ENCODE data around the gene FAM114A2.

The FAM114A2 gene

DNA sequence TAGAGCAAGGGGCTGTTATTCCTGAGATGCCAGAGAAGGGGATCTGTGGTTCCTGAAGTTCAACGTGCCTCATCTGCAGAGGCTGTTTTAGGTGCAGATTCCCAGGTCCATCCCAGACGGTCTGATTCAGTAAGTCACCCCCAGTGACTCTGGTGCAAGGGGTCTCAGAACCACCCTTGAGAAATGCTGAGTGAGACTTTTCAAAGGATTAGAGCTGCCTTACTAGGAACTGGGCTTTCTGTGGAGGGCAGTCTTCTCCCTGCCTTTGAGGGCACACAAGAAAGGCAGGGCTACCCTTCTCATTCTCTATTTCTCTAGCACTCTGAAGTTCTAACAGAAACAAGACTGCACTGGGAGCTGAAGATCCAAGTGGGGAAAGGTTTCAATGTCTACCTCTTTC is 66.5 kb downstream of the FAM114A2 start:
- no peak for DNase-seq (ENCODE audit: low spot score)
- in situ Hi-C loops (cut with MboI; ENCODE audit: low sequenced_read_pairs, unreplicated experiment), result loop anchor here (25.0 kb wide), 2 partner anchors 460 to 1435 kb away; no protein-coding TSS in a partner anchor
- TF ChIP-seq, protein P1, sequence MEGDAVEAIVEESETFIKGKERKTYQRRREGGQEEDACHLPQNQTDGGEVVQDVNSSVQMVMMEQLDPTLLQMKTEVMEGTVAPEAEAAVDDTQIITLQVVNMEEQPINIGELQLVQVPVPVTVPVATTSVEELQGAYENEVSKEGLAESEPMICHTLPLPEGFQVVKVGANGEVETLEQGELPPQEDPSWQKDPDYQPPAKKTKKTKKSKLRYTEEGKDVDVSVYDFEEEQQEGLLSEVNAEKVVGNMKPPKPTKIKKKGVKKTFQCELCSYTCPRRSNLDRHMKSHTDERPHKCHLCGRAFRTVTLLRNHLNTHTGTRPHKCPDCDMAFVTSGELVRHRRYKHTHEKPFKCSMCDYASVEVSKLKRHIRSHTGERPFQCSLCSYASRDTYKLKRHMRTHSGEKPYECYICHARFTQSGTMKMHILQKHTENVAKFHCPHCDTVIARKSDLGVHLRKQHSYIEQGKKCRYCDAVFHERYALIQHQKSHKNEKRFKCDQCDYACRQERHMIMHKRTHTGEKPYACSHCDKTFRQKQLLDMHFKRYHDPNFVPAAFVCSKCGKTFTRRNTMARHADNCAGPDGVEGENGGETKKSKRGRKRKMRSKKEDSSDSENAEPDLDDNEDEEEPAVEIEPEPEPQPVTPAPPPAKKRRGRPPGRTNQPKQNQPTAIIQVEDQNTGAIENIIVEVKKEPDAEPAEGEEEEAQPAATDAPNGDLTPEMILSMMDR (IDR thresholded peaks at IDR 0.05; ENCODE audit: borderline replicate concordance, control extremely low read depth, extremely low read depth, insufficient read depth, missing control alignments), result no peak

DNA sequence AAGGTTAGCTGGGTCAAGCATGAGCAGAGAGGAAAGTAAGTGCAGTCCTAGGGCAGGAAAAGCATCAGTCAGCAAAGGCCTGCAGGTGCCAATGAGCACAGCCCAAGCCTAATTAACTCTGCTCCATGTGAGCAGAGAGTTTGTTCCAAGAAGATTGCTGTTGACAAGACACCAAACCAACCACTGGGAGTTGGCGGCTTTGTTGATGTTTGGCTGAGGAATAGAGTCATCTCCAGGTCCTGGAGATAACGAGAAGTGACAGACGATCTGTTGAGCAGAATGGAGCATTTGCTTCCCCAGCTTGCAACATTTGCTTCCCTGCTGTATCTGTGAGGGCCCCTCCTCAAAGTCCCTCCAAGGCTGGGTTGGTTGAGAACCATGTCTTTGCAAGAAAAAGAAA is 68.2 kb downstream of the FAM114A2 start:
- TF ChIP-seq, protein P1 (IDR thresholded peaks at IDR 0.05; ENCODE audit: borderline replicate concordance, control extremely low read depth, extremely low read depth, insufficient read depth, missing control alignments), result no peak
- in situ Hi-C loops (cut with MboI; ENCODE audit: low sequenced_read_pairs, unreplicated experiment), result loop anchor here (25.0 kb wide), 2 partner anchors 458 to 1433 kb away; no protein-coding TSS in a partner anchor
- DNase-seq (ENCODE audit: low spot score), result no peak

DNA sequence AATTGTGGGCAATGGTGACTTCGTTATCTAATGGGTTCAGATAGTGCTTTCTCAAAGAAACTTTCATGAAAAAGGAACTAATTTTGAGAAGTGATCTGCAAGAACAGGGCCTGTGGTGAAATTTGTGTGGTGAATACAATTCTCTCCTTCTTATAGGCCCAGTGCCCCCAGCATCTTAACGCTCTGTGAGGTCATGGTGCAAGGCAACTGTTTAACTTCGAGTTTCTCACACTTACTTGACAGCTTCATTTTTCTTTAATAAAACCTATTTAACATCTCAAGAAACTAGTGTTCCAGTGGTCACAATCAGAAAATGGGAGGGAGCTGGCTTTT is 69.2 kb downstream of the FAM114A2 start:
- TF ChIP-seq, protein P1 (IDR thresholded peaks at IDR 0.05; ENCODE audit: borderline replicate concordance, control extremely low read depth, extremely low read depth, insufficient read depth, missing control alignments), result no peak
- in situ Hi-C loops (cut with MboI; ENCODE audit: low sequenced_read_pairs, unreplicated experiment), result loop anchor here (25.0 kb wide), 2 partner anchors 457 to 1432 kb away; no protein-coding TSS in a partner anchor
- DNase-seq (ENCODE audit: low spot score), result no peak

DNA sequence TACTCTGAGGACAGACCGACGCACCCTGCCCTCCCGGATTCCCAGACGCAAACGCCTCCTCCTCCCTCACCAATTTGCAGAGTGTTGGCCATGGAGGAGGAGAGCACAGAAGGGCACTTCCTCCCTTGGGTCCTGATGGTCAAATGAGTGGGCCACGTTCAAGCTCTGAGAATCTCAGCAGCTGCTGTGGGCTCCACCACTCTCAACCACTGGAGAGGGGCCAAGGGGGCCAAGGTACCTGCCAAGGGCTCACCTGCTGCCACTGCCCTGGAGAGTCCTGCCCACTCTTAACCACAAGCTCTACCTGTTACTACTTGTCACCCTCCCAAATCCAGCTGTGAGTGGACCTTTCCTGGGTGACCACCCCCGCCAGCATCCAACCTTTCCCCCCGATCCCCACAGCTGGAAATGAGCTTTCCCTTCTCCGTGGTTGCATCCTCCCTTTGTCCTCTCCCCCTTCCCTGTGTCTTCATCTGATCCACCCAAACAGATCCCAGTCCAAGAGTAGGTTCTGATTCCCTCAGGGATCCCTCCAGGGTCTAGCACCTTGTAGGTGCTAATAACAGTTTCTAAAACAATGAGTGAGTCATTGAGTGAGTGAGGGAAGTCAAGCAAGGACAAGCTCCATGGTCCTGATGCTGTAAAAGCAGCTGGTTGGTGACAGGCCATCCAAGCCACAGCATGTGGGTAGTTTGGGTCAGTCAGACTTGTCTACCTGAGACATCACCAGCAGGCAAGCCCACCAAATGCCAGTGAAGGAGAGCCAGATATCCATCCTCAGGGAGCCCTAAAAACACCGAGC is 69.7 kb downstream of the FAM114A2 start:
- in situ Hi-C loops (cut with MboI; ENCODE audit: low sequenced_read_pairs, unreplicated experiment), result loop anchor here (25.0 kb wide), 2 partner anchors 457 to 1432 kb away; no protein-coding TSS in a partner anchor
- no peak for DNase-seq (ENCODE audit: low spot score)
- TF ChIP-seq, protein P1 (IDR thresholded peaks at IDR 0.05; ENCODE audit: borderline replicate concordance, control extremely low read depth, extremely low read depth, insufficient read depth, missing control alignments), result no peak

DNA sequence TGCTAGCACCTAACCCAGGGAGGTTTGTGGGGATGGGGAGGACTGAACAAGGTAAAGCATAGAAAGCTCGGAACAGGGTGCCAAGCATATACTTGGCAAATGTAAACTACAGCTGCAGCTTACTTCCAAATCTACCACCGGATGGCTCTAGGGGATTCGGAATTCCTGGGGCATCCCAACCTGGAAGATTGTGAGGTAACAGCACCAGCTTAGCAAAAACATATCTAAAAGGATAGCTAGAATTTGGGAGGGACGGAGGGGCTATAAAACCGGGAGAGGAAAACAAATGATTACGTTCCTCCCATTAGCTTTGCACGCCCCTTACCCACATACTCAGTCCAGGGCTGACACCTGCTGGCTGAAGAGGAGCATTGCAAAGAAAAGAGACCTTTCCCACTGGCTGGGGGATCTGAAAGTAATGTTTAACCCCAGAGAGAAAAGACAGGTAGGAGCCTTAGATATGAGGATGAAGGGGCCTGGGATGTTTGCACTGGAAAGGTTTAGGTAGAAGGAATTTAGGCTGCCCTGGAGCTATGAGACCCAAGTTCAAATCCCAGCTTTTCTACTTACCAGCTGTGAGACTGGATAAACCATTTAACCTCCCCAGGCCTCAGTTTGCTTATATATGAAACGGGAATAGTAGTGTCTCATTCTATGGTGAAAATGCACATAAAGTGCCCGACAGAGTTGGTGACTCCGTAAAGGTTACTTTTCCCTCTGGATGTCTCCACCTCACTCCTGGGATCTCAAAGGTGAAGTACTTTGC is 73.6 kb downstream of the FAM114A2 start:
- TF ChIP-seq, protein P1 (IDR thresholded peaks at IDR 0.05; ENCODE audit: borderline replicate concordance, control extremely low read depth, extremely low read depth, insufficient read depth, missing control alignments), result peak; percentile 72
- in situ Hi-C loops (cut with MboI; ENCODE audit: low sequenced_read_pairs, unreplicated experiment), result loop anchor here (25.0 kb wide), 2 partner anchors 453 to 1428 kb away; no protein-coding TSS in a partner anchor
- DNase-seq (ENCODE audit: low spot score), result peak; percentile 81

DNA sequence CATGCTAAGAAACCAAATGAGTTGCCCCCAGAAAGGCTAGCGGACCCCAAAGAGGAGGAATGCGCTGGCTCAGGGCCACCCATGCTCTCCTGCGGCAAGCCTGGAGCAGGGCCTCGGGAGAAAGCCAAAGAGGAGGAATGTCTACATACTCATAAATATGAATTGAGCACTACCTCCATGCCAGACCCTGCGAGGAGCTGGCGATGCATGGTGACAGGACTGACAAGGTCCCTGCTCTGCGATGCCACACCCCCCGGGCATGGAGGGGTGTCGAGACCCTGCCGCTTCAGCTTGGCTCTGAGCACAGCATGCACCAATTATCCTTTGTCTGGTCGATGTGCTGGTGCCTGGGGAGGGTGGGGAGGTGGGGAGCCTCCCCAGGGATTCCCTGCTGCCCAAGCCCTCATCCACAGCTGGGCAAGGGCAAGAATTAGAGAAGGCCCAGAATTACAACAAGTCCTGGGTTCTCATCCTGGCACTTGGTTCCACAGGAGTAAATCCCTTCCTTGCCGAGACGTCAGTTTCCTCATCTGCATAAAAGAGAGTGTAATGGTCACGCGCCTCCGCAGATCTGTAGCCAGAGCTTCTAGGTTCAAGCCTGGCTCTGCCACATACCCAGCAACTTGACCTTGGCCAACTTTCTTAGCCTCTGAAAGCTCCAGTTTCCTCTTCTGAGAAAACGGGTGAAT is 74.4 kb downstream of the FAM114A2 start:
- DNase-seq (ENCODE audit: low spot score), result no peak
- TF ChIP-seq, protein P1 (IDR thresholded peaks at IDR 0.05; ENCODE audit: borderline replicate concordance, control extremely low read depth, extremely low read depth, insufficient read depth, missing control alignments), result no peak
- in situ Hi-C loops (cut with MboI; ENCODE audit: low sequenced_read_pairs, unreplicated experiment), result loop anchor here (25.0 kb wide), 2 partner anchors 452 to 1427 kb away; no protein-coding TSS in a partner anchor
